Activated T-helper 1 cell treated with anti-CD3 and anti-CD28 coated beads, Interleukin-2, amount 50 U/mL, for 16 hours (primary cell): Measurements from ENCODE around the gene CKAP5.
A peak's percentile ranks its signal among the peaks of the same experiment; 100 is the strongest.

ENCODE experiments used
- DNase-seq, 2 donors: peaks; one replicate each; pipeline ENCODE4 v3.0.0-alpha.2; 2020; ENCODE audit warnings: low read depth in 1 of 2, low spot score in 1 of 2

The CKAP5 gene

GRCh38 chr11:46700241-46701077, 145.6 kb downstream of the CKAP5 start, which contains the start of the genes ARHGAP1 and ZNF408:
Gene ARHGAP1, minus strand, starts transcription at chr11:46700619. Its CDS starts 4,512 bp downstream, at chr11:46696107.
Gene ZNF408, plus strand, starts transcription at chr11:46701031. Its CDS starts 17 bp downstream, at chr11:46701048.
- peak; percentile 99 for DNase-seq

GRCh38 chr11:46698597-46698996, 147.5 kb downstream of the CKAP5 start:
- DNase-seq, result no peak

GRCh38 chr11:46697723-46698122, 148.4 kb downstream of the CKAP5 start:
- DNase-seq, result no peak

GRCh38 chr11:46697303-46697702, 148.8 kb downstream of the CKAP5 start:
- no peak for DNase-seq

- no peak for DNase-seq
Observed at GRCh38 chr11:46696212-46696558, 149.9 kb downstream of the CKAP5 start.

GRCh38 chr11:46695345-46696211, 150.5 kb downstream of the CKAP5 start:
- no peak for DNase-seq

- no peak for DNase-seq
Observed at GRCh38 chr11:46694607-46695006, 151.5 kb downstream of the CKAP5 start.

GRCh38 chr11:46694072-46694471, 152.0 kb downstream of the CKAP5 start:
- no peak for DNase-seq

GRCh38 chr11:46693597-46694012, 152.5 kb downstream of the CKAP5 start:
- no peak for DNase-seq
